ENCODE results near the gene ELANE.

ELANE gene

GRCh38 chr19:870963-871401 lies 18.9 kb downstream of the ELANE start:
- no peak for TF ChIP-seq CTCF (conservative IDR thresholded peaks at IDR 0.05)
- H3K27ac ChIP-seq: no peak overlapping the region

- no peak overlapping the region for H3K27ac ChIP-seq
- TF ChIP-seq CTCF (conservative IDR thresholded peaks at IDR 0.05): no peak
These were observed 19.6 kb downstream of the ELANE start for GRCh38 chr19:871446-872265.

GRCh38 chr19:872266-872951 lies 20.3 kb downstream of the ELANE start:
- H3K27ac ChIP-seq: no peak overlapping the region
- TF ChIP-seq CTCF (conservative IDR thresholded peaks at IDR 0.05): no peak

- no peak overlapping the region for H3K27ac ChIP-seq
- no peak for TF ChIP-seq CTCF (conservative IDR thresholded peaks at IDR 0.05)
These were observed 21.0 kb downstream of the ELANE start for GRCh38 chr19:873084-873483.

GRCh38 chr19:873561-874041 lies 21.5 kb downstream of the ELANE start:
- H3K27ac ChIP-seq: no peak overlapping the region
- TF ChIP-seq CTCF (conservative IDR thresholded peaks at IDR 0.05): no peak

- no peak for TF ChIP-seq CTCF (conservative IDR thresholded peaks at IDR 0.05)
- H3K27ac ChIP-seq: no peak overlapping the region
These were observed 23.3 kb downstream of the ELANE start for GRCh38 chr19:875265-875879.

- H3K27ac ChIP-seq: no peak overlapping the region
- no peak for TF ChIP-seq CTCF (conservative IDR thresholded peaks at IDR 0.05)
These were observed 24.0 kb downstream of the ELANE start for GRCh38 chr19:876089-876488.

Measured in VCaP (cell line).